KMS-11 (cell line): ENCODE measurements around the gene TSHZ1.

Source experiments
- H2AFZ ChIP-seq: fragments of 200-600 bp; sonication (generic); 2 replicates; pipeline ENCODE4 v1.6.1; 2016; ENCODE audit warnings: antibody characterized with exemption, mixed run types, low read depth
- H3K27ac ChIP-seq: fragments of 200-600 bp; sonication (generic); 2 replicates; pipeline ENCODE4 v1.6.1; 2016; ENCODE audit warnings: mild to moderate bottlenecking, mixed run types
- H3K27me3 ChIP-seq: fragments of 200-600 bp; sonication (generic); 2 replicates; pipeline ENCODE4 v1.6.1; 2017; ENCODE audit warnings: mild to moderate bottlenecking, low read depth, mixed run types, moderate library complexity; ENCODE audit not compliant: insufficient read depth
- H3K36me3 ChIP-seq: fragments of 200-600 bp; sonication (generic); 2 replicates; pipeline ENCODE4 v1.6.1; 2017; ENCODE audit warnings: mild to moderate bottlenecking, mixed run types; ENCODE audit not compliant: insufficient read depth
- H3K4me1 ChIP-seq: fragments of 200-600 bp; sonication (generic); 2 replicates; pipeline ENCODE4 v1.6.1; 2016; ENCODE audit warnings: mild to moderate bottlenecking, low read depth, mixed run types; ENCODE audit not compliant: poor library complexity, severe bottlenecking
- H3K4me2 ChIP-seq: fragments of 200-600 bp; sonication (generic); 2 replicates; pipeline ENCODE4 v1.7.0; 2016; ENCODE audit warnings: mild to moderate bottlenecking, mixed run types
- H3K4me3 ChIP-seq: fragments of 200-600 bp; sonication (generic); IDR thresholded peaks from 2 replicates; pipeline ENCODE4 v1.6.1; 2017; ENCODE audit warnings: low read depth, low read length, mixed read lengths; ENCODE audit not compliant: insufficient read depth
- H3K79me2 ChIP-seq: fragments of 200-600 bp; sonication (generic); 2 replicates; pipeline ENCODE4 v1.6.1; 2016; ENCODE audit warnings: low read depth, mixed run types; ENCODE audit not compliant: insufficient read depth
- H3K9ac ChIP-seq: fragments of 200-600 bp; sonication (generic); 2 replicates; pipeline ENCODE4 v1.6.1; 2016; ENCODE audit warnings: mild to moderate bottlenecking, mixed run types
- H4K20me1 ChIP-seq: fragments of 200-600 bp; sonication (generic); 2 replicates; pipeline ENCODE4 v1.6.1; 2016; ENCODE audit warnings: mild to moderate bottlenecking, mixed run types; ENCODE audit not compliant: insufficient read depth
- TF ChIP-seq, protein P1 (sequence below): fragments of 200-600 bp; sonication (generic); conservative IDR thresholded peaks from 2 replicates; pipeline ENCODE4 v1.6.1; 2017; ENCODE audit warnings: low read depth, mild to moderate bottlenecking, antibody characterized with exemption, low read length, moderate library complexity, mixed read lengths

Gene TSHZ1

GRCh38 chr18:75211002-75211621 is 515 bp downstream of the TSHZ1 start:
- Histone ChIP-seq H2AFZ (peak overlapping the region; percentile 99), H3K4me2 (peak overlapping the region; percentile 97), H3K4me3 (peak overlapping the region; percentile 27), H3K4me1 (peaks cover 23% of the 10 kb centered on the region), H3K36me3 (no peaks in the 10 kb centered on the region), H3K27ac (peak overlapping the region; percentile 99), H4K20me1 (no peaks in the 10 kb centered on the region), H3K27me3 (no peaks in the 10 kb centered on the region), H3K9ac (peak overlapping the region; percentile 92), H3K79me2 (peaks cover 35% of the 10 kb centered on the region)
- TF ChIP-seq, protein P1, sequence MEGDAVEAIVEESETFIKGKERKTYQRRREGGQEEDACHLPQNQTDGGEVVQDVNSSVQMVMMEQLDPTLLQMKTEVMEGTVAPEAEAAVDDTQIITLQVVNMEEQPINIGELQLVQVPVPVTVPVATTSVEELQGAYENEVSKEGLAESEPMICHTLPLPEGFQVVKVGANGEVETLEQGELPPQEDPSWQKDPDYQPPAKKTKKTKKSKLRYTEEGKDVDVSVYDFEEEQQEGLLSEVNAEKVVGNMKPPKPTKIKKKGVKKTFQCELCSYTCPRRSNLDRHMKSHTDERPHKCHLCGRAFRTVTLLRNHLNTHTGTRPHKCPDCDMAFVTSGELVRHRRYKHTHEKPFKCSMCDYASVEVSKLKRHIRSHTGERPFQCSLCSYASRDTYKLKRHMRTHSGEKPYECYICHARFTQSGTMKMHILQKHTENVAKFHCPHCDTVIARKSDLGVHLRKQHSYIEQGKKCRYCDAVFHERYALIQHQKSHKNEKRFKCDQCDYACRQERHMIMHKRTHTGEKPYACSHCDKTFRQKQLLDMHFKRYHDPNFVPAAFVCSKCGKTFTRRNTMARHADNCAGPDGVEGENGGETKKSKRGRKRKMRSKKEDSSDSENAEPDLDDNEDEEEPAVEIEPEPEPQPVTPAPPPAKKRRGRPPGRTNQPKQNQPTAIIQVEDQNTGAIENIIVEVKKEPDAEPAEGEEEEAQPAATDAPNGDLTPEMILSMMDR: no peak

DNA sequence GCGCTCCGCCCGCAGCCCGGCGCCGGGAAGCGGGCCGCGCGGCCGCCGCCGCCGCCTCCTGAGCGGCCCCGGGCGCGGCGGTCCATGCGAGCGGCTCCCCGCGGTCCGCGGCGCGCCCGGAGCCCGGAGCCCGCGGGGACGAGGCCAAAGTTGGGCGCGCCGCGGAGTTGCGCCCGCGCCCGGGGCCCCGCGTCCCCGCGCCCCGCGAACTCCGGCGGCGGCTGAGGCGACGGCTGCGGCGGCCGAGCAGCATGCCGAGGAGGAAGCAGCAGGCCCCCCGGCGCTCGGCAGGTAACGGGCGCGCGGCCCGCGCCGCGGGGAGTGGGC is 992 bp downstream of the TSHZ1 start:
- H2AFZ ChIP-seq: peak overlapping the region; percentile 59

GRCh38 chr18:75211953-75212750 is 1.6 kb downstream of the TSHZ1 start:
- no peak overlapping the region for H3K4me3 ChIP-seq
- H4K20me1 ChIP-seq: no peaks in the 10 kb centered on the region
- H3K9ac ChIP-seq: peak overlapping the region; percentile 56
- H3K4me1 ChIP-seq: peaks cover 14% of the 10 kb centered on the region
- H3K4me2 ChIP-seq: peak overlapping the region; percentile 60
- no peaks in the 10 kb centered on the region for H3K27me3 ChIP-seq
- peaks cover 35% of the 10 kb centered on the region for H3K79me2 ChIP-seq
- no peaks in the 10 kb centered on the region for H3K36me3 ChIP-seq
- H3K27ac ChIP-seq: no peak overlapping the region
- peak overlapping the region; percentile 59 for H2AFZ ChIP-seq
- TF ChIP-seq, protein P1: no peak

More for the DNA sequence above, 992 bp downstream of the TSHZ1 start:
- Histone ChIP-seq H3K27ac (no peak overlapping the region), H3K79me2 (peaks cover 35% of the 10 kb centered on the region), H3K27me3 (no peaks in the 10 kb centered on the region), H3K4me1 (peaks cover 20% of the 10 kb centered on the region), H3K4me2 (no peak overlapping the region), H3K9ac (peak overlapping the region; percentile 56), H4K20me1 (no peaks in the 10 kb centered on the region), H3K36me3 (no peaks in the 10 kb centered on the region), H3K4me3 (peak overlapping the region; percentile 27)
- TF ChIP-seq, protein P1: no peak

- Histone ChIP-seq H3K4me1 (peaks cover 12% of the 10 kb centered on the region), H3K27me3 (no peaks in the 10 kb centered on the region), H3K4me3 (no peak overlapping the region), H3K4me2 (peak overlapping the region; percentile 60), H2AFZ (no peak overlapping the region), H4K20me1 (no peaks in the 10 kb centered on the region), H3K27ac (no peak overlapping the region), H3K9ac (no peak overlapping the region; the same call in 1 of the 2 replicates), H3K36me3 (no peaks in the 10 kb centered on the region), H3K79me2 (peaks cover 35% of the 10 kb centered on the region; the same call in 1 of the 2 replicates)
- TF ChIP-seq, protein P1: no peak
Observed at GRCh38 chr18:75212751-75213090, 2.1 kb downstream of the TSHZ1 start.
